Measurements from ENCODE around the gene KLHL30.
A peak's percentile ranks its signal among the peaks of the same experiment; 100 is the strongest.
"Not testable (repeated sequence)": the region's sequence is repeated elsewhere in the genome, so short reads cannot be mapped to it uniquely, and the experiment has no call there.

The KLHL30 gene

GRCh38 chr2:238114331-238114841, 24.1 kb upstream of the KLHL30 start:
- TF ChIP-seq Cebpa-rat (IDR thresholded peaks at IDR 0.05) = no peak
- Histone ChIP-seq H3K4me3 (peak overlapping the region in 3 of 10 experiments; percentile 6 to 16 (median 8); a peak in 2 of 20 replicates), H3K36me3 (0 out of 22 replicates have a peak, but pooled peaks cover 0 to 5% (median 0%) of the 10 kb centered on the region in 11 experiments)

GRCh38 chr2:238114851-238115660, 23.4 kb upstream of the KLHL30 start:
- H3K36me3 ChIP-seq = 0 out of 22 replicates have a peak, but pooled peaks cover 0 to 5% (median 0%) of the 10 kb centered on the region in 11 experiments
- H3K27me3 ChIP-seq = peaks cover 0 to 3% (median 0%) of the 10 kb centered on the region in 11 experiments; a peak in 1 of 22 replicates
- peak overlapping the region in 4 of 11 experiments; percentile 4 to 50 (median 34); a peak in 4 of 22 replicates for H3K27ac ChIP-seq
- peak overlapping the region; percentile 45 to 85 (median 73) for H3K4me2 ChIP-seq
- peaks cover 17 to 36% (median 30%) of the 10 kb centered on the region in 11 experiments for H3K9me3 ChIP-seq (replicated peaks in 1 of 11)
- no peak for TF ChIP-seq Cebpa-rat (IDR thresholded peaks at IDR 0.05)
- peak overlapping the region in 1 of 10 experiments; percentile 8; a peak in 1 of 20 replicates for H3K4me3 ChIP-seq
- peaks cover 15 to 45% (median 40%) of the 10 kb centered on the region in 10 experiments; a peak in 19 of 20 replicates for H3K4me1 ChIP-seq
- peak overlapping the region in 9 of 11 experiments; percentile 5 to 48 (median 32); a peak in 9 of 22 replicates for H3K9ac ChIP-seq
- no peaks in the 10 kb centered on the region for H4K20me1 ChIP-seq

More at GRCh38 chr2:238114331-238114841, 24.1 kb upstream of the KLHL30 start:
- H3K4me1 ChIP-seq = peaks cover 13 to 42% (median 34%) of the 10 kb centered on the region in 10 experiments
- no peaks in the 10 kb centered on the region for H4K20me1 ChIP-seq
- peaks cover 24 to 43% (median 37%) of the 10 kb centered on the region in 11 experiments for H3K9me3 ChIP-seq (replicated peaks in 1 of 11)
- peak overlapping the region in 5 of 11 experiments; percentile 4 to 50 (median 30); a peak in 6 of 22 replicates for H3K27ac ChIP-seq
- H3K27me3 ChIP-seq = no peaks in the 10 kb centered on the region
- H3K4me2 ChIP-seq = peak overlapping the region; percentile 45 to 85 (median 73)
- peak overlapping the region in 9 of 11 experiments; percentile 5 to 48 (median 42); a peak in 13 of 22 replicates for H3K9ac ChIP-seq

GRCh38 chr2:238115709-238116108, 22.8 kb upstream of the KLHL30 start:
- Histone ChIP-seq H3K4me1 (peaks cover 19 to 52% (median 47%) of the 10 kb centered on the region in 10 experiments; a peak in 19 of 20 replicates), H3K9me3 (replicated peaks in 1 of 11) (peaks cover 11 to 30% (median 24%) of the 10 kb centered on the region in 11 experiments), H3K4me2 (peak overlapping the region in 8 of 11 experiments; percentile 72 to 85 (median 78); a peak in 16 of 22 replicates)
- H3K36me3 ChIP-seq, H3K9ac ChIP-seq, H3K27ac ChIP-seq, H4K20me1 ChIP-seq, H3K27me3 ChIP-seq, H3K4me3 ChIP-seq: not testable (repeated sequence)

GRCh38 chr2:238116298-238117198, 21.9 kb upstream of the KLHL30 start:
- Histone ChIP-seq H3K27me3 (peaks cover 0 to 5% (median 0%) of the 10 kb centered on the region in 11 experiments; a peak in 1 of 22 replicates), H3K4me2 (peak overlapping the region in 8 of 11 experiments; percentile 10 to 85 (median 73); a peak in 14 of 22 replicates), H3K9ac (no peak overlapping the region), H3K27ac (no peak overlapping the region), H4K20me1 (no peaks in the 10 kb centered on the region; a peak in 2 of 22 replicates), H3K9me3 (replicated peaks in 1 of 11) (peaks cover 2 to 21% (median 15%) of the 10 kb centered on the region in 11 experiments; a peak in 20 of 22 replicates), H3K4me3 (no peak overlapping the region), H3K36me3 (no peaks in the 10 kb centered on the region), H3K4me1 (peaks cover 19 to 57% (median 51%) of the 10 kb centered on the region in 10 experiments; a peak in 19 of 20 replicates)
- no peak for TF ChIP-seq Cebpa-rat (IDR thresholded peaks at IDR 0.05)

- Histone ChIP-seq H3K4me2 (peak overlapping the region in 2 of 11 experiments; percentile 73 to 85; a peak in 1 of 22 replicates), H3K27me3 (peaks cover 0 to 5% (median 0%) of the 10 kb centered on the region in 11 experiments; a peak in 1 of 22 replicates), H3K4me3 (no peak overlapping the region), H3K9ac (no peak overlapping the region), H3K27ac (no peak overlapping the region), H4K20me1 (no peaks in the 10 kb centered on the region; a peak in 2 of 22 replicates), H3K9me3 (replicated peaks in 1 of 11) (peaks cover 0 to 14% (median 10%) of the 10 kb centered on the region in 11 experiments; a peak in 12 of 22 replicates), H3K4me1 (peaks cover 19 to 61% (median 51%) of the 10 kb centered on the region in 10 experiments; a peak in 19 of 20 replicates), H3K36me3 (no peaks in the 10 kb centered on the region)
- no peak for TF ChIP-seq Cebpa-rat (IDR thresholded peaks at IDR 0.05)
Observed at GRCh38 chr2:238117199-238118154, 21.0 kb upstream of the KLHL30 start.

- Histone ChIP-seq H3K4me3 (no peak overlapping the region), H3K4me1 (peaks cover 10 to 63% (median 49%) of the 10 kb centered on the region in 10 experiments; a peak in 19 of 20 replicates), H3K27me3 (peaks cover 0 to 5% (median 0%) of the 10 kb centered on the region in 11 experiments; a peak in 1 of 22 replicates), H3K36me3 (no peaks in the 10 kb centered on the region), H3K4me2 (peak overlapping the region; percentile 13 to 87 (median 66); a peak in 20 of 22 replicates), H3K9me3 (replicated peaks in 1 of 11) (no peaks in the 10 kb centered on the region), H3K9ac (peak overlapping the region in 2 of 11 experiments; percentile 22 to 44; a peak in 3 of 22 replicates), H3K27ac (no peak overlapping the region), H4K20me1 (no peaks in the 10 kb centered on the region; a peak in 2 of 22 replicates)
- no peak for TF ChIP-seq Cebpa-rat (IDR thresholded peaks at IDR 0.05)
Observed at GRCh38 chr2:238119756-238120462, 18.6 kb upstream of the KLHL30 start.
